ENCODE measurements around the gene NGB.
"Not testable (repeated sequence)": the region's sequence is repeated elsewhere in the genome, so short reads cannot be mapped to it uniquely, and the experiment has no call there.

NGB gene, protein sequence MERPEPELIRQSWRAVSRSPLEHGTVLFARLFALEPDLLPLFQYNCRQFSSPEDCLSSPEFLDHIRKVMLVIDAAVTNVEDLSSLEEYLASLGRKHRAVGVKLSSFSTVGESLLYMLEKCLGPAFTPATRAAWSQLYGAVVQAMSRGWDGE

GRCh38 chr14:77271113-77271710, at the start of gene NGB:
NGB (minus strand) TSS chr14:77271206; CDS start chr14:77270937, 269 bp downstream.
- no peak for TF ChIP-seq CTCF (conservative IDR thresholded peaks at IDR 0.05; ENCODE audit: control insufficient read depth, insufficient read depth, low read depth, low read length)
- H3K4me3 ChIP-seq (ENCODE audit: control insufficient read depth, low read depth, low read length), result no peak within 1 kb of the TSS
- no peak for DNase-seq (ENCODE audit: low read depth)

- TF ChIP-seq CTCF (conservative IDR thresholded peaks at IDR 0.05; ENCODE audit: control insufficient read depth, insufficient read depth, low read depth, low read length), result no peak
- peak within 1 kb of the TSS; percentile 79 for H3K4me3 ChIP-seq (ENCODE audit: control insufficient read depth, low read depth, low read length)
- DNase-seq (ENCODE audit: low read depth), result peak; percentile 81
Measured at GRCh38 chr14:77320238-77320935, 49.4 kb upstream of the NGB start, which contains the start of gene POMT2. POMT2 (minus strand) TSS chr14:77320883; CDS start chr14:77320681, 202 bp downstream.

DNA sequence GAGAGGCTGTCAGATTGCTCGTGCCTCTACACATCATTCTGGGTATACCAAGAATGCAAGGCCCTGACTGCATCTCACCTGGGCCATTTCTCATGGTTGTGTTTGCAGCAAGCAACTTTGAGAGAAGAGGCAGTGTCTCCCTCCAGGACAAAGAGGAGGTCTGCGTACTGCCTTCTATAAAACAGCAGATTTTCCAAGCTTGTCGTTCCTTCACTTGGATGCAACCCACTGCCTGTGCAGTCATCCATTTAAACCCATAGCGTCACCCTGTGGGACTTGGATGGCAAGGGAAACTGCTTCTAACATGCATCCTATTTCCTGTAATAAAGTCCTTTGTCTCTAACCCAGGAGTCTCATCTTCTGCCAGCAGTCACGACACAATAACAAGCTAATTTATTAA, 48.4 kb upstream of the NGB start:
- DNase-seq (ENCODE audit: low read depth), result no peak
- H3K4me3 ChIP-seq (ENCODE audit: control insufficient read depth, low read depth, low read length), result no peak overlapping the region

GRCh38 chr14:77318756-77319155, 47.8 kb upstream of the NGB start:
- DNase-seq (ENCODE audit: low read depth); H3K4me3 ChIP-seq (ENCODE audit: control insufficient read depth, low read depth, low read length): not testable (repeated sequence)

More for the DNA sequence above, 48.4 kb upstream of the NGB start:
- no peak for TF ChIP-seq CTCF (conservative IDR thresholded peaks at IDR 0.05; ENCODE audit: control insufficient read depth, insufficient read depth, low read depth, low read length)

DNA sequence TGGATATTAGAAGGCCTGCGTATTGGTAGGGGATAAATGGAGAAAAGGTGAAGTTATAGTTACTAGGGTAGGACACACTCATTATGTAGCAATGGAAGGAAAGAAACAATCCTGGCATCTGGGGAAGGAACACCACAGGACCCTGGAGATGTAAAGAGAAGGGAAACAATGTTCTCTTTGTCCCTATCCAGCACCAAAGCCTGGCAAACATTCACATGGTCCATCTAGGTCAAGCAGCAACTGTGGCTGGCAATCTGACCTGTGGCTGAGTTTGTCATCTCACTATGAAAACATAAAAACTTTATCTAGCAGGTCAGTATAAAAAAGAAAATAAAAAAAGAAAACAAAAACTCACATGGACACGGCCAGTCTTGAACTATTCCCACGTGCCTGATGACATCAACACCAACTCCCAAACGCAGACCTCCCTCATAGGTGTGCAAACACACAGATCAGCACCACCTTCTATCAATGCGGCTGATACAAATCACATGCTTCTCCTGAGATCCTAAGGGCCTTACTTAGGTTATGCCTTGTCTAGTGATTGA, 47.1 kb upstream of the NGB start:
- no peak for TF ChIP-seq CTCF (conservative IDR thresholded peaks at IDR 0.05; ENCODE audit: control insufficient read depth, insufficient read depth, low read depth, low read length)
- DNase-seq (ENCODE audit: low read depth), result no peak
- H3K4me3 ChIP-seq (ENCODE audit: control insufficient read depth, low read depth, low read length), result no peak overlapping the region

DNA sequence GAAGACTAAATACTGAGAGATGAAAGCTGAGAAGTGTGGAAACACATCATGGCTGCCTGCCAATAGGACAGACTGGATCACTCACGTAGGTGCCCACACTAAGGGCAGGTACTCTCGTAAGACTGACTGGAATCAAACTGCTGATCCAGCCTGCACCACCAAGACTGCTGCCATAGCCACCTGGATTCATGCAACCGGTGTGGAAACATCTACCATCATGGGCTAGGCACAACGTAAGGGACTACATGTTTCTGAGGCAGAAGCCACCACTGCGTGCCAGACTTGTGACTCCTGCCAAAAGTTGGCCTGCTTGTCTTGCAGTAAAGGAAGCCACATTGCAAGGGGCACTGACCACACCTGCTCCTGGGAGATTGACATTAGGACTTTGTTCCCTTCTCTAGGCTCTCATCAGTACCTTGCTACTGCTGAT, 45.9 kb upstream of the NGB start:
- TF ChIP-seq CTCF (conservative IDR thresholded peaks at IDR 0.05; ENCODE audit: control insufficient read depth, insufficient read depth, low read depth, low read length), result no peak
- H3K4me3 ChIP-seq (ENCODE audit: control insufficient read depth, low read depth, low read length), result no peak overlapping the region
- DNase-seq (ENCODE audit: low read depth), result peak; percentile 17

GRCh38 chr14:77316195-77316505, 45.1 kb upstream of the NGB start:
- TF ChIP-seq CTCF (conservative IDR thresholded peaks at IDR 0.05; ENCODE audit: control insufficient read depth, insufficient read depth, low read depth, low read length), result no peak
- DNase-seq (ENCODE audit: low read depth), result no peak
- no peak overlapping the region for H3K4me3 ChIP-seq (ENCODE audit: control insufficient read depth, low read depth, low read length)
